Fibroblast of skin of right biceps (primary cell): ENCODE data around the gene ANO8.

ENCODE experiments used
- DNase-seq: peaks from one replicate; pipeline ENCODE4 v3.0.0-alpha.2; 2013

Gene ANO8

DNA sequence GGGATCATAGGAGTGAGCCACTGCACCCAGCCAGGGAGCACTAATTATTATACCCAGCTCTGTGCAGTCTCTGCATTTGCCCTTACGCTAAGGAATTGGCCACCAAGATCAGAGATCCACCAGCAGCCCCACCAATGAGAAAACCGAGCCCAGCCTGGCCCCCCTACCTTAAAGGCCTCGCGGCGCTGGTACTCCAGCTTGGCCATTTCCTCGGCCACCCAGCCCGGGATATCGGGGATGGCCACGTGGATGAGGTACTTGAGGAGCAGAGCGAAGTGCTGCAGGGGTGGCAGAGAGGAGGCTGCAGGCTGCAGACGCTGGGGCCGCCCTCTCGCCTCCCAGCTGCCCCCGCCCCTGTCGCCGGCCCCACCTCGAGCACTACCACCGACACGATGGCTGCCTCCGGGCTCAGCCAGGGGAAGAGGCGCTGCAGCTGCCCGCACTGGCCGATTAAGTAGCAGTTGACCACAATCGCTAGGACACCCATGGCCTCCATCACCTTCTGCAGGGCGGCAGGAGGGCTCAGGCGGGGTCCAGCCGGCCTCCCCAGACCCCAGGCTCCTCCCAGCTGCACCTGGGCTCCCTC, 7.5 kb downstream of the ANO8 start:
- no peak for DNase-seq

GRCh38 chr19:17326595-17326966, 8.1 kb downstream of the ANO8 start:
- no peak for DNase-seq

DNA sequence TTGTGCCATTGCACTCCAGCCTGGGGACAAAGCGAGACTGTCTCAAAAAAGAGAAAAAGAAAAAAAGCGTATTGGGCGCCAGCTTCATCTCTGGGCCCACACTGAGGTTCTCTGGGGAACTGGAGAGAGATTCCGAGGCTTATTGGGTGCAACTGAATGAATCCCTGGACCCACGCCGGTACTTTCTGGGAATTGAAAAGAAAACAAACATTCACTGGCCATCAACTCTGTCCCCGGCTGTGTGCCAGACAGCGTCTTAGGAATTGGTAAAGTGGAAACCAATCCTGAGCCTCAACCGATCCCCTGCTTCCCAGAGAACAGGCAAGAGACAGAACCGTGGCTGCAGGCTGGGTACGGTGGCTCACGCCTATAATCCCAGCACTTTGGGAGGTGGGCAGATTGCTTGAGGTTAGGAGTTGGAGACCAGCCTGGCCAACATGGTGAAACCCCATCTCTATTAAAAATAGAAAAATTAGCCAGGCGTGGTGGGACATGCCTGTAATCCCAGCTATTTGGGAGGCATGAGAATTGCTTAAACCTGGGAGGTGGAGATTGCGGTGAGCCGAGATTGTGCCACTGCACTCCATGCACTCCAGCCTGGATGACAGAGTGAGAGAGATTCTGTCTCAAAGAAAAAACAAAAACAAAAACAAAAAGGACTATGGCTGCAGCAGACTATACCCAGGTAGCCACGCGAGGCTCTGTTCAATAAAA, 8.6 kb downstream of the ANO8 start:
- no peak for DNase-seq

- no peak for DNase-seq
Measured at GRCh38 chr19:17325133-17325532, 9.5 kb downstream of the ANO8 start.

- DNase-seq: no peak
Measured at GRCh38 chr19:17324357-17325114, 10.1 kb downstream of the ANO8 start.

DNA sequence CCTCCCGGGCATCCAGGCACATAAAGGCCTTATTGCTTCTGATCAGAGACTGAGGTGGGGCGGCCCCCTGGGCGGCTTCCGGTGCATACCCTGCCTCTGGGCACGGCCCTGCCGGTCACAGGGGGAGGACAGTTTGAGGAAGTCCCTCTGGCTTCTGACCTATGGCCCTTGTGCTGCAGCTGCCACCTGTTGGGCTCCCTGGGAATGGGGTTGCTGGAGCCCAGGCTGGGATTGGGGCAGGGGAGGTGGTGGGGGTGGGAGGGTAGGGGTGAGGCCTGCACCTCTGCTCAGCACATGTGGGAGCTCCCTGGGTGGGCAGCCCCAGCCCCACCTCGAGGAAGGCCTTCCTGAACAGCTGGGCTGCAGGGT, 10.7 kb downstream of the ANO8 start:
- DNase-seq: no peak

DNA sequence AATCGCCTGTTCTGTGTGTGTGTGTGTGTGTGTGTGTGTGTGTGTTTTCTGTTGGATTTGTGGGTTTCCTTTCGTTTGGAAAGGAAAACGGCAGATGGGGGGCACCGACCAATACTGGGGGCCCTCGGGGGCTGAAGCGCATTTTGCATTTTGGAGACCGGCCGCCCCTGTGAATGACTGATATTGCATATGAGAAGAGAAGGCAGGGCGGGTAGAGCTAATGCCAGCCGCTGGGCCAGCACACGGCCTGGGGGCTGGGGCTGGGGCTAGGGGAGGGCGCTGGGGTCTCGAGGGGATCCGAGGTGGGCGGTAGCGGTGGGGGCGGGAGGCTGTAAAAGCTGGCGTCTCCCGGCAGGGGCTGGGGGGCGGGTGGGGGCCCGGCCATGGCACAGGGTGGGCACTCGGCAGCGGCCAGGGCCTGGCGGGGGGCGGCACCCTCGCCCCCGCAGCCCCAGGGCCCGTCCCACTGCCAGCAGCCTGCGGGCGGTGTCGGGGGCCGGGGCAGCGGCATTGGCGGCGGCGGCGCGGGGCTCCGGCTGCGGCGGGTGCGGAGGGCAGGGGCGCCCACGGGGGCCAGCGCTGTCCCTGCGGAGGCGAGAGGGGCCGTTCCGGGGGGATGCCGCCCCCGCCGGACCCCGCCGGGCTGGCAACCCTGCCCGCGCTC, 11.2 kb downstream of the ANO8 start:
- DNase-seq: no peak

GRCh38 chr19:17322854-17323253, 11.8 kb downstream of the ANO8 start:
- DNase-seq: no peak

GRCh38 chr19:17321655-17322489, 12.8 kb downstream of the ANO8 start:
- DNase-seq: no peak

DNA sequence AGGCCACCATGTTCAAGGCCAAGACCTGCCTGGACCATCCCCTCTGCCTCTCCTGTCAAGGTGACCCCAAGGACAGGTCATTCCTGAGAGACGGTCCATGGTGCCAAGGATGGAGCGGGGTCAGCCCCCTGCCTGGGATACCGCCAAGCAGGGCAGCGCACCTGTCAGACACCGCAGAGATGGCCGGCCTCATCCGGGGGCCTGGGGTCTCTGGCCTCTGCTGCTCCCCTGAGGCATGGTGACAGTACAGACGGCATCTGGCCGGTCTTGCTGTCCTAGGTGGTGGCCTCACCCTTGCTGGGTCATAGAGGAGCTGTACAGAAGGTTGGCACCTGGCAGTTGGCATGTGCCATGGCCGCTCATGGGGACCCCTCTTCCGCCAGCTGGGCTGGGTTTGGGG, 14.2 kb downstream of the ANO8 start:
- no peak for DNase-seq

DNA sequence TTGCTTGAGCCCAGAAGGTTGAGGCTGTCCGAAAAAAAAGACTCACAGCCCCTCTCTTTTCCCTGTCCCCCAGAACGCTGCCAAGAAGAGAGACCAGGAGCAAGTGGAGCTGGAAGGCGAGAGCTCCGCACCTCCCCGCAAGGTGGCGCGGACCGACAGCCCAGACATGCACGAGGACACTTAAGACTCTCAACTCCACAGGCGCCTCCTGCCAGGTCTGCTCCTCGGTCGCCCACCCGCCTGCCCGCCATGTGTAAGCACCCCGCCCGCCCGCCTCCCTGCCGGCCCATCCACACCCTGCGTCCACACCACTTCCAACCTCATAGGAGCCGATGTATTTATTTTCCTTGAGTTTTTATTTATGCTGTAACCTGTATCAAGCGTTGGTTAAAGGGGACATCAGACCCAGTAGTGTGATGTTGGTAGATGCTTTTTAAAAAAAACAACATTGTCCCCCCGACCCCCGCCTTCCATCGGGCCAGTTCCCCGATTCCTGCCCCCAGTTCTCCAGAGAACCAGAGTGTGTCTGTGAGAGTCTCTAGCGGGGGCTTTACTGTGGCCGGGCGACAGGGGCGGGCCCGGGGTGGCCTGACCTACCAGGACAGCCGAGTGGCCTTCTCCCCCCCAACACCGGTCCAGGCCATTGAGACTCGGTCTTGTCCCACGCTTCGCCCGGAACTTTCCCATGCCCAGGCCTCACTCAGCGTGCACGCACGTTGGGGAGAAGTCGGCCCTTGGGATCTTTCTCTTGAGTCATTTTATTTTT, 15.0 kb downstream of the ANO8 start:
- no peak for DNase-seq

- no peak for DNase-seq
Measured at GRCh38 chr19:17318966-17319365, 15.7 kb downstream of the ANO8 start.

- no peak for DNase-seq
Measured at GRCh38 chr19:17314007-17314593, 20.6 kb downstream of the ANO8 start.

- no peak for DNase-seq
Measured at GRCh38 chr19:17312189-17313113, 22.2 kb downstream of the ANO8 start.

- DNase-seq: peak; percentile 75
Measured at GRCh38 chr19:17311455-17312188, 23.0 kb downstream of the ANO8 start.

DNA sequence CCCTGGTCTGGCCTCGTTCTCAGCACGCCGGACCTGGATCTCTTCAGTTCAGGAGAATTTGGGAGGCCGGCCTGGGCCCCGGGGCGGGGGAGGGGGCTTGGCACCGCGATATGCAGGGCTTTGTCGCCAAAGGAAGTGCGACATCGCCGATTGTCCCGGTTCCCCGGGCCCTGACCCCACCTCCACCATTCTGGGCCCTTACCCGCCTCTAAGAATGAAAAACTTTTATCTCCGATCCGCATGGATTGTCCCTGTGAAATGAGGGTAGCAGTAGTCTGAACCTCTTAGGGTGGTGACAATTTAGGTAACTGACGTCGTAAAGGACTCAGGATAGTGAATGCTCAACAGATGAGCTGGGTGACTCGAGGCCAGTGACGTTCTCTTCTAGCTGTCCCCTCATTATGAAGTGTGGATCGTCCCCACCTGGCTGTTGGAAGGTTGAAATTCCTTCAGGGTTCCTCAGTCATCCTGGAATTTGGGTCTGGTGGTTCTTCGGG, 24.6 kb downstream of the ANO8 start:
- no peak for DNase-seq

DNA sequence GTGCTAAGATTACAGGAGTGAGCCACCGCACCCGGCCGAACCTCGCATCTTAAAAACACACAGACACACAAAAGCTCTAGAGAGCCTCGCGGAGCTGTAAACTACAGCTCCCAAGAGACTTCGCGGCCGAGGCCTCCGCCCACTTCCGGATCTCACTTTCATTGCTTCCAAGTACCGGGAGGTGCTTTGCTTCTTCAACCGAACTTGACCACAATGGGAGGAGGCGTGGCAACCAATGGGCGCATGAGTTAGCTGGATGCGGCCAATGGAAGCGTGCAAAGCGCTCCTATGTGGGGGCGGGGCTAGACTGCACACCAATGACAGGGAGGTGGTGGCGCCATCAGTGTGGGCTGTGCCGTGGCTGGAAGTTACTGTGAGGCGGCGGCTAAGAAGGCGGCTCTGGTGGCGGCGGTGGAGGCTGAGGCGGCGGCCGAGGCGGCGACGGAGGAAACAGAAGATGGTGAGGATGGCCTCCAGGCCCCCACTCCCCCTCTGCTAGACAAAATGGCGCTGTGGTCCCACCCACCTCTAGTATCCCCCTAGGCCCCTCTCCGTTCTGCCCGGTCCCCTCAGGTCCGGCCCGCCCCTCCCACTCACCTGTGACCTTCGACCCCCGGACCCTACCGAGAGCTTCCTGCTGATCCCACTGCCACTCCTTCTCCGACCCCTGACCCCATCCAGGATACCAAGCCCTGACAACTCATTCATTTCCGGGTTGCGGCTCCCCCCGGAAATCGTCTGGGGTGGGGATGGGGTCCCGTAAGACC, 25.3 kb downstream of the ANO8 start, which contains the start of gene DDA1:
Gene DDA1 (plus strand): TSS at position 366 of the 767 bp plus-strand sequence. CDS start 92 bp downstream, at position 458.
- DNase-seq: peak; percentile 100

DNA sequence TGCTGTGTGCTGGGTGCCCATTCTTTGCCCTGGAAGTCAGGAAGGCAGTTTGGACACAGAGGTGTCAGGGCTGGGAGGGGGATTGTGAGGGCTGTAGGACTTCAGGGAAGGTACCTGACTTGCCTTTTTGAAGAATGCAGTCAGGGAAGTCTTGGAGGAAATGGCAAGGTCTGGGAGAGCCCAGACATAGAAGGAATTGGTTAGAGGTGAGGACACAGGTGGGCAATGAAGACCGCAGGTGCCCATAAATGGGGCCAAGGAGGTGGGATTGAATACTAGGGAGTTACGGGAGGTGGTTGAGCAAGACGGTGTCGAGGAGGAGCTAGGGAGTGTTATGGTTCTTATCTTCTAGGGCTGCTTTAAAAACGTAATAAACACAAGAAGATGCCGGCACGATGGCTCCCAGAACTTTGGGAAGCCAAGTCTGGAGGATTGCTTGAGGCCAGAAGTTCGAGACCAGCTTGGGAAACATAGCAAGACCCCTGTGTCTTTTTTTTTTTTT, 26.7 kb downstream of the ANO8 start:
- DNase-seq: no peak
